ENCODE measurements around the gene PRKAG3. TPM values are rescaled to one million over a fixed set of nuclear protein-coding genes. Genes with fewer than 3 reads are reported as not detected.

Gene PRKAG3
- total RNA-seq, 2 experiments from 2014 or later = not detected

DNA sequence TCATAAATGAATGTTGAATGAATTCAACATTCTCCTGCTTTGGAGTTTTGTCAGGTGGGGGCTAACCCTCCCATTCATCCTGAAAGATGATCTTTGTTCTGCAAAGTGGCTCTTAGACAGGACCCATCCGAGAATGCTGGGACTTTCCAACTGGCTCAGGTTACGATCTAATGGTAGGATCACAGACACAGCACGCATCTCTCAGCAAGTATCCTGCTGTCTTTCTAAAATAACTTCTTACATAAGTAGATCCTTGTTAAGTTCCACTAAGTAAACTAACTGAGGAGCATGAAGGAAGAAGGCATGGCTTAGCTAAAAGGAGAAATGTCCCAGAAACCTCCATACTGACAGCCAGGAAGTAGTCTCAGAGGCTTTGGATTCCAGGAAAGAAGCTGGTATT, 26.0 kb downstream of the PRKAG3 start:
- no peak for DNase-seq
- Mint-ChIP-seq H3K4me1 (ENCODE audit: low read depth) (peaks cover 3% of the 10 kb centered on the region), H3K27ac (no peak overlapping the region), H3K9me3 (peaks cover 10% of the 10 kb centered on the region), H3K27me3 (ENCODE audit: low read depth) (peaks cover 20% of the 10 kb centered on the region), H3K36me3 (ENCODE audit: low read depth) (no peaks in the 10 kb centered on the region), H3K4me3 (no peak overlapping the region)
- intact Hi-C loops (cut with micrococcal nuclease) = no loop called here
- CTCF ChIA-PET = no interaction called here

DNA sequence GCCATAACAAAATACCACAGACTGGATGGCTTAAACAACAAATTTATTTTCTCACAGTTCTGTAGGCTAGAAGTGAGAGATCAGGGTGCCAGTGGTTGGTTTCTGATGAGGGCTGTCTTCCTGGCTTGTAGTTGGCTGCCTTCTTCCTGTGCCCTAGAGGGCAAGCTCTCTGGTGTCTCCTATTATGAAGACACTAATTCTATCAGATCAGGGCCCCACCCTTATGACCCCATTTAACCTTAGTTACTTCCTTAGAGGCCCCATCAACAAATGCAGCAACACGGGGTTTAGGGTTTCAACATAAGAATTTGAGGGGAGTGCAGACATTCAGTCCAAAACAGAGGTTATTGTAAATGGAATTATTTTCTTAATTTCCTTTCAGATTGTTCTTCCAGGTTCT, 26.8 kb downstream of the PRKAG3 start:
- Mint-ChIP-seq H3K4me1 (ENCODE audit: low read depth) (peaks cover 3% of the 10 kb centered on the region), H3K9me3 (peaks cover 10% of the 10 kb centered on the region), H3K36me3 (ENCODE audit: low read depth) (no peaks in the 10 kb centered on the region), H3K27me3 (ENCODE audit: low read depth) (peaks cover 23% of the 10 kb centered on the region), H3K4me3 (no peak overlapping the region), H3K27ac (no peak overlapping the region)
- DNase-seq = no peak
- intact Hi-C loops (cut with micrococcal nuclease) = no loop called here
- CTCF ChIA-PET = no interaction called here

DNA sequence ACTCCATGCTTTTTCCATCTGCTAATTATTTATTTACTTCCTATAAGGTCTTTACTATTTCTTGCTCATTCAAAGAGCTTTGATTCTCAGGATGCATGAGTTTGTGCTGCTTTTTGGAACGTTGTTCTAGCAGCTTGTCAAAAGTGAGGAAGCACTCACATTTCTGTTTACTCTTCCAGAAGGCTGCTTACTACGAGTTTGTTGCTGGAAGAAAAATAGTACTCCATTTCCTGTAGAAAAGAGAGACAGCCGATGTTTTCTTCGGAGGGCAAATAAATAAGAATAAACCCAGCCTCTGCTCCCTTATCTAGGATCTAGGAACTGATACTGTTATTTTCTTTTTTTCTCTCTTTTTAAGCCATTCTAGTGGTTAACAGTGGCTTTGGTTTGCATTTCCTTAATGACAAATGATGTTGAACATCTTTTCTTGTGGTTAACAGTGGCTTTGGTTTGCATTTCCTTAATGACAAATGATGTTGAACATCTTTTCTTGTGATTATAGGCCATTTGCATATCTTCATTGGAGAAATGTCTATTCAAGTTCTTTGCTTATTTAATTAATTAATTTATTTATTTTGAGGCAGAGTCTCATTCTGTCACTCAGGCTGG, 29.1 kb downstream of the PRKAG3 start:
- H3K27ac Mint-ChIP-seq = no peak overlapping the region
- no peak overlapping the region for H3K4me3 Mint-ChIP-seq
- CTCF ChIA-PET = no interaction called here
- intact Hi-C loops (cut with micrococcal nuclease) = no loop called here
- H3K27me3 Mint-ChIP-seq (ENCODE audit: low read depth) = peaks cover 26% of the 10 kb centered on the region
- H3K9me3 Mint-ChIP-seq = peaks cover 10% of the 10 kb centered on the region
- peaks cover 3% of the 10 kb centered on the region for H3K4me1 Mint-ChIP-seq (ENCODE audit: low read depth)
- no peaks in the 10 kb centered on the region for H3K36me3 Mint-ChIP-seq (ENCODE audit: low read depth)
- no peak for DNase-seq

DNA sequence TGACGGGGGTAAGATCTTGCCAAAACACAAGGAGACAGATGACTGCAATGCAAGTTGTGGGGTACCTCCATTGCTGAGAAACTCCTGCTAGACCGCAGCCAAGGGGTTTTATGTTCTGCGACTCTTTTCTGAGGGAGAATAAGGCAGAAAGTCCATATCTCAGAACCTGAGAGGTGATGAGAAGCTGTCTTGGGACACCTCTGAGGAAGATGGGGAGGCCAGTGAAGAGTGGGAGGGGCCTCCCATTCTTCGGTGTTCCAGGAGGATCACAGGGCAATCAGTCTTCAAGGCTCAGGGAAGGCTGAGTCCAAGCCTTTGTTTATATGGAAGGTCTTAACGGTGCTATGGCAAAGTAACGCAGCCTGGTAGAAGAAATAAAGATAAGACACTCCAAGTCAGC, 31.6 kb downstream of the PRKAG3 start:
- Mint-ChIP-seq H3K27me3 (ENCODE audit: low read depth) (peaks cover 21% of the 10 kb centered on the region), H3K9me3 (peaks cover 7% of the 10 kb centered on the region), H3K36me3 (ENCODE audit: low read depth) (no peaks in the 10 kb centered on the region), H3K4me3 (no peak overlapping the region), H3K27ac (no peak overlapping the region), H3K4me1 (ENCODE audit: low read depth) (no peaks in the 10 kb centered on the region)
- intact Hi-C loops (cut with micrococcal nuclease) = no loop called here
- no peak for DNase-seq
- CTCF ChIA-PET = no interaction called here

DNA sequence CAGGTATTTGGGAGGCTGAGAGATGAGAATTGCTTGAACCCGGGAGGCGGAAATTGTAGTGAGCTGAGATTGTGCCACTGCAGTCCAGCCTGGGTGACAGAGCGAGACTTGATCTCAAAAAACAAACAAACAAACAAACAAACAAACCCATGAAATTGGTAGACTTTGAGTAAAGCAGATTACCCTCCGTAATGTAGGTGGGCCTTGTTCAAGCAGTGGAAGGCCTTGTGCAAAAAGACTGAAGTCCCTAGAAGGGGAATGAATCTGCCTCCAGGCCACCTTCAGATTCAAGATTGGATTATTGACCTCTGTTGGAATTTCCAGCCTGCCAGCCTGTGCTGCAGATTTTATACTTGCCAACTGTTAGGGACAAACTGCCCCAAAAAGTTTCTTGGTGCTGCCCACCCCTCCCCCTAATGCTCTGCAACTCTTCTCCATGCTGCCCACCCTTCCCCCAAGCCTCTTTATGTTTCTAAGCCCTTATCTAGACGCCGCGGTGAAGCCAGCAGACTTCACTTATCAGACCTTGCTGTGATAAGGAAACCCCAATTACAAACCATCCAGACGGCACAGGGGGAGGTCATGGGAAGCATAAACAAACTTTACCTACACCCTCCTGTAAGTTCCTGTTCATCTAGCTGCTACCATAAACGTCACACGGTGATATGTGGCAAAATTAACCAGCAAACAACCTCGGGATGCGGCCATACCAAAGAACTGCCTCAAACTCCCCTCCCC, 32.7 kb downstream of the PRKAG3 start:
- Mint-ChIP-seq H3K27ac (no peak overlapping the region), H3K4me3 (no peak overlapping the region), H3K9me3 (no peaks in the 10 kb centered on the region), H3K27me3 (ENCODE audit: low read depth) (peaks cover 18% of the 10 kb centered on the region), H3K4me1 (ENCODE audit: low read depth) (no peaks in the 10 kb centered on the region), H3K36me3 (ENCODE audit: low read depth) (no peaks in the 10 kb centered on the region)
- no peak for DNase-seq
- CTCF ChIA-PET = no interaction called here
- intact Hi-C loops (cut with micrococcal nuclease) = no loop called here

DNA sequence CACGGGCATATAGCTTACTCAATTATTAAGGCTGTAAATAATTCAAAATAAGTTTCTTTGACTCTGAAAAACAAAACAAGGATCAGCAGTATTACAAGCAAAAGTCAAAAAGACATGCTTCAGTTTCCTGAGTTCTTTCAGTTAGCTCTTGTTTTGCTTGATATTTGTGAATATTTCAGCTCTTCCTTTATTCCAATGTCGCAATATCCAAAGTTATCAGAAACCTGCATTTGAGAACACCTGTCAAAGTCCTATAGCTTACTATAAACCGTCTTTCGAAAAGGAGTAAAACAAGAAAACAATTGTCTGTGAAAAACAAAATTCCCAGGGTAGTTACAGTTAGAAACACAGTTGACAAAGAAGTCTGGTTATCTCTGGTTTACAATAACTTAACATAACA, 34.9 kb downstream of the PRKAG3 start:
- peaks cover 22% of the 10 kb centered on the region for H3K27me3 Mint-ChIP-seq (ENCODE audit: low read depth)
- intact Hi-C loops (cut with micrococcal nuclease) = no loop called here
- CTCF ChIA-PET = interaction anchor here (1.9 kb wide), 1 partner anchor 47 kb away, joined by 3 read pairs; no protein-coding TSS in a partner anchor
- H3K36me3 Mint-ChIP-seq (ENCODE audit: low read depth) = no peaks in the 10 kb centered on the region
- H3K4me3 Mint-ChIP-seq = no peak overlapping the region
- H3K9me3 Mint-ChIP-seq = no peaks in the 10 kb centered on the region
- H3K27ac Mint-ChIP-seq = no peak overlapping the region
- no peak for DNase-seq
- no peaks in the 10 kb centered on the region for H3K4me1 Mint-ChIP-seq (ENCODE audit: low read depth)

DNA sequence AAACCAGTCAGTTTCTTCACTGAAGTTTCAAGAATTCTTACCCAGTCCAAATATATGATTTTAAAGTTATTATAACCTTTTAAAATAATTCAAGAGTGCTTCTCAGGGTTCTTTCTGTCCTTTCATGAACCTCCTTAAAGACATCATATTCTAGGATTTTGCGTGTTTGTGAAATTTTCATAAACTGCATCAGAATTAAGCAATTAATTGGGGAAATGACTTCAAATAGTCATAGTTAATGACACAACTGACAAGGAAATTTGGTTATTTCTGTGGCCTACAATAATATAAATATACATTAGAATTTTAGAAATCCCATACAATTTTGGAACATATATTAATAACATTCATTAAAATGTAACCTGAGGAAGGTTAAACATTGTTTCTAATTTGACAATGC, 39.2 kb downstream of the PRKAG3 start:
- DNase-seq = no peak
- Mint-ChIP-seq H3K9me3 (no peaks in the 10 kb centered on the region), H3K27me3 (ENCODE audit: low read depth) (peaks cover 11% of the 10 kb centered on the region), H3K4me3 (no peak overlapping the region), H3K27ac (no peak overlapping the region), H3K4me1 (ENCODE audit: low read depth) (no peaks in the 10 kb centered on the region), H3K36me3 (ENCODE audit: low read depth) (no peaks in the 10 kb centered on the region)
- CTCF ChIA-PET = interaction anchor here (0.7 kb wide), 1 partner anchor 50 kb away, joined by 3 read pairs; no protein-coding TSS in a partner anchor
- intact Hi-C loops (cut with micrococcal nuclease) = no loop called here

DNA sequence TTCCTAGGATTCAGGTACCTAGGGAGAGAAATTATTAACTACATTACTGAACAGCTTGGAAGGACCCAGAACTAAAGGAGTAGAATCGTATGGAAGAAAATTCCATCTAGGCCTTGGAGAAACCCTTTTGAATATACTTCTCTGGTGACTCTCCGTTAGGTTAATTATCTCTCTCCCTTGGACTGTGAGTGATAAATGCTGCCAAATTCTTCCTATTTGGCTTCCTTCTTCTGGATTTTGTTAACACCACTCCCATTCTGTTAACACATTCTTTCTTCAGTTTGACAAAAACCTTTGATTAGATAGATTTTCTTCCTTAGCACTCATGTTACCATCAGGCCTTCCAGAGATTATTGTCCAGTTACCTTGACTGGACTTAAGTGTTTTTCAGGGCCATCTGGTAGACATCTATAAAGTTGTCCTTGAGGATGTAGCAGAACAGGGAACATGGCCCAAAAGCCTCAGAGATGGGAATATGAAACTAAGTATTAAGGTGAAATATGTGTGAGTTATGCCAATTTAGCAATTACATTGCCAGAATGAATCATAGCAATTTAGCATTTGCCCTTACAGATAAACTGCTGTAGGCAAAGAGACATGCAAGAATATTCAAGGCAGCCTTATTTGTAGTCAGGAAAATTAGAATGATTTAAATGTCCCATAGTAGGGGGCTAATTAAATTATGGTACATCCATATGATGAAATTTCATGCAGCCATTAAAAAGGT, 42.9 kb downstream of the PRKAG3 start:
- H3K4me3 Mint-ChIP-seq = no peak overlapping the region
- no peaks in the 10 kb centered on the region for H3K36me3 Mint-ChIP-seq (ENCODE audit: low read depth)
- peaks cover 15% of the 10 kb centered on the region for H3K27me3 Mint-ChIP-seq (ENCODE audit: low read depth)
- intact Hi-C loops (cut with micrococcal nuclease) = no loop called here
- no peak overlapping the region for H3K27ac Mint-ChIP-seq
- CTCF ChIA-PET = interaction anchor here (1.2 to 1.4 kb wide), 2 partner anchors 13 to 87 kb away, joined by 3 read pairs; no protein-coding TSS in a partner anchor
- H3K4me1 Mint-ChIP-seq (ENCODE audit: low read depth) = no peaks in the 10 kb centered on the region
- no peaks in the 10 kb centered on the region for H3K9me3 Mint-ChIP-seq
- no peak for DNase-seq

DNA sequence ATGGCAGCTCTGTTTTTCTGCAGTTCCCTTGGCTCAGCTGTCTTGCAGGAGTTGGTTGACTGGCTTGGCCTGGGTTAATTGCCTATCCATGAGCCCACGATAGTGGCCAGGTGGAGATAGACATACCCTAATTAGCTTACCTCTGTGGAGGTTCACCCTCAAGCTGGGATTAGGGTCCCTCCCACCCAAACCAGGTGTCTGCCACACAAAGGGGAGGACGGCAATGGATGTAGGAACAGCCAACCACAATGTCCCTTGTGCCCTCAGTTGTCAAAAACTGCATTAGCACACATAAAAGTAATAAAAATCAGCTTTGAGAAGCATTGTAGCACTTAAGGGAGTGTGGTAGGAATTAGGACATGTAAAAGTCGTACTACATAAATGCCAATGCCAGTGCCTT, 45.5 kb downstream of the PRKAG3 start:
- Mint-ChIP-seq H3K27ac (no peak overlapping the region), H3K36me3 (ENCODE audit: low read depth) (no peaks in the 10 kb centered on the region), H3K9me3 (no peaks in the 10 kb centered on the region), H3K4me3 (no peak overlapping the region), H3K4me1 (ENCODE audit: low read depth) (peaks cover 3% of the 10 kb centered on the region), H3K27me3 (ENCODE audit: low read depth) (peaks cover 29% of the 10 kb centered on the region)
- intact Hi-C loops (cut with micrococcal nuclease) = no loop called here
- CTCF ChIA-PET = interaction anchor here (0.6 to 1.4 kb wide), 3 partner anchors 61 to 351 kb away, joined by 3 to 4 read pairs (median 4); no protein-coding TSS in a partner anchor
- no peak for DNase-seq

DNA sequence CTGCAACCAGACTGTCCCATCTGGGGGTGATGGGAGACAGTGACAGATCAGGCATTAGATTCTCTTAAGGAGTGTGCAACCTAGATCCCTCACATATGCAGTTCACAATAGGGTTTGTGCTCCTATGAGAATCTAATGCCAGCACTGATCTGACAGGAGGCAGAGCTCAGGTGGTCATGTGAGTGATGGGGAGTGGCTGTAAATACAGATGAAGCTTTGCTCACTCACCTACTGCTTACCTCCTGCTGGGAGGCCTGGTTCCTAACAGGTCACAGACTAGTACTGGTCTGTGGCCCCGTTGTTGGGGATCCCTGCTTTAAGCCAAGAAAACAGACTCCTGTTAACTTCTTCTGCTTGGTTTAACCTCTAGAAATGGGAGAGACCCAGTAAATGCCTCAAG, 46.5 kb downstream of the PRKAG3 start:
- Mint-ChIP-seq H3K27ac (no peak overlapping the region), H3K4me3 (no peak overlapping the region), H3K4me1 (ENCODE audit: low read depth) (peaks cover 3% of the 10 kb centered on the region), H3K27me3 (ENCODE audit: low read depth) (peaks cover 33% of the 10 kb centered on the region), H3K9me3 (no peaks in the 10 kb centered on the region), H3K36me3 (ENCODE audit: low read depth) (no peaks in the 10 kb centered on the region)
- CTCF ChIA-PET = interaction anchor here (0.6 to 1.4 kb wide), 2 partner anchors 12 to 62 kb away, joined by 4 read pairs; no protein-coding TSS in a partner anchor
- intact Hi-C loops (cut with micrococcal nuclease) = no loop called here
- DNase-seq = no peak

DNA sequence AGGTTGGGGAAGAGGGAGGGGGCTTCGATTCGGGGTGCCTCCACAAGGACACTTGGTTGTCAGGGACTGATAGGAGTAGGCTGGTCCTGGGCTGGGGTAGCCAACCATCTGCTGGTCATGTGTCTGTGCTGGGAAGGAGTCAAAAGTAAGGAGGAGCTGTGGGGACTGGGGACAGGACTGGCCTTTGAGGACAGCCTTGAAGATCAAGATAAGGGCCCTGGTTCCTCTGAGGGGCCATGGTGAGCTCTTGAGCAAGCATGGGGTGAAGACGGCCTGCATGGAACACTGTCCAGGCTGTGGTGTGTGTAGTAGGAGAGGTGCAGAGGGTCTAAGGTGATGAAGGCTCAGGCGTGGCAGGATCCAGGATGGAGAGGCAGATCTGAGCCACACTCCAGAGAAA, 47.9 kb downstream of the PRKAG3 start:
- H3K9me3 Mint-ChIP-seq = no peaks in the 10 kb centered on the region
- H3K27ac Mint-ChIP-seq = no peak overlapping the region
- no peak overlapping the region for H3K4me3 Mint-ChIP-seq
- H3K27me3 Mint-ChIP-seq (ENCODE audit: low read depth) = peaks cover 40% of the 10 kb centered on the region
- peaks cover 3% of the 10 kb centered on the region for H3K4me1 Mint-ChIP-seq (ENCODE audit: low read depth)
- CTCF ChIA-PET = no interaction called here
- H3K36me3 Mint-ChIP-seq (ENCODE audit: low read depth) = no peaks in the 10 kb centered on the region
- no peak for DNase-seq
- intact Hi-C loops (cut with micrococcal nuclease) = no loop called here

DNA sequence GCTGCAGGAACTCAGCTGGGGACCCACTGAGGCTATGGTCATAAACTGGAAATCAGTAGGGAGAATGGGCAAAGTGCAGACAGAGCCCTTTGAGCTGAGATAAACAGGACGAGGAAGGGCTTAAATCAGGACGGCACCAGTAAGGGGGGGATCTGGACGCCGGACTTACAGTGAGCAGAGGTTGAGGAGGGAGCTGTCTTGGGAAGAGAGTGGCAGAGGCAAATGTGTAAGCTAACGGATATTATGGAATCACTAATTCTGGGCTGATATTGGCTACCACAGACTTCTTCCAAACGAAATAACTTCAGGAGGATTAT, 49.1 kb downstream of the PRKAG3 start:
- no peak for DNase-seq
- Mint-ChIP-seq H3K27me3 (ENCODE audit: low read depth) (peaks cover 40% of the 10 kb centered on the region), H3K36me3 (ENCODE audit: low read depth) (peaks cover 3% of the 10 kb centered on the region), H3K4me3 (no peak overlapping the region), H3K27ac (no peak overlapping the region), H3K4me1 (ENCODE audit: low read depth) (peaks cover 3% of the 10 kb centered on the region), H3K9me3 (peaks cover 4% of the 10 kb centered on the region)
- intact Hi-C loops (cut with micrococcal nuclease) = no loop called here
- CTCF ChIA-PET = interaction anchor here (0.7 to 1.0 kb wide), 3 partner anchors 10 to 68 kb away, joined by 3 to 5 read pairs (median 3); no protein-coding TSS in a partner anchor
